Glutamatergic neuron (in vitro differentiated cells): Measurements from ENCODE around the gene SNX32. TPM values are rescaled to one million over a fixed set of nuclear protein-coding genes. Genes with fewer than 3 reads are reported as not detected.

ENCODE experiments used
- DNase-seq: peaks from one replicate; pipeline ENCODE4 v3.0.0; 2022
- H3K27ac Mint-ChIP-seq: one replicate; pipeline ENCODE4 v1.8.0; 2020; ENCODE audit warnings: mild to moderate bottlenecking, mixed read lengths, inconsistent platforms; ENCODE audit not compliant: unreplicated experiment
- H3K27me3 Mint-ChIP-seq: one replicate; pipeline ENCODE4 v1.8.0; 2020; ENCODE audit warnings: mild to moderate bottlenecking, moderate library complexity, mixed read lengths, inconsistent platforms; ENCODE audit not compliant: unreplicated experiment
- H3K36me3 Mint-ChIP-seq: one replicate; pipeline ENCODE4 v1.8.0; 2020; ENCODE audit warnings: mild to moderate bottlenecking, mixed read lengths, inconsistent platforms; ENCODE audit not compliant: unreplicated experiment
- H3K4me1 Mint-ChIP-seq: one replicate; pipeline ENCODE4 v1.8.0; 2020; ENCODE audit warnings: mild to moderate bottlenecking, low read depth, mixed read lengths, inconsistent platforms; ENCODE audit not compliant: unreplicated experiment
- H3K4me3 Mint-ChIP-seq: one replicate; pipeline ENCODE4 v1.8.0; 2020; ENCODE audit warnings: mild to moderate bottlenecking, mixed read lengths, inconsistent platforms; ENCODE audit not compliant: unreplicated experiment
- H3K9me3 Mint-ChIP-seq: one replicate; pipeline ENCODE4 v1.8.0; 2020; ENCODE audit warnings: mild to moderate bottlenecking, moderate library complexity, mixed read lengths, inconsistent platforms; ENCODE audit not compliant: unreplicated experiment
- CTCF ChIP-seq: fragments of 200-600 bp; sonication (generic); IDR thresholded peaks from one replicate; pipeline ENCODE4 v1.5.0; 2021; ENCODE audit not compliant: partially characterized antibody, unreplicated experiment
- total RNA-seq: library from RNA; stranded (reverse); fragmentation: NEBNext Ultra II Directional; extraction: Animal tissue kit (Norgen Biotek cat#: 25700); gene quantifications from one replicate; pipeline ENCODE4 v1.2.1, GENCODE V29; 2021; ENCODE audit not compliant: unreplicated experiment

Gene SNX32
- total RNA-seq, 1 donor from 2014 or later, result 14.7 TPM

DNA sequence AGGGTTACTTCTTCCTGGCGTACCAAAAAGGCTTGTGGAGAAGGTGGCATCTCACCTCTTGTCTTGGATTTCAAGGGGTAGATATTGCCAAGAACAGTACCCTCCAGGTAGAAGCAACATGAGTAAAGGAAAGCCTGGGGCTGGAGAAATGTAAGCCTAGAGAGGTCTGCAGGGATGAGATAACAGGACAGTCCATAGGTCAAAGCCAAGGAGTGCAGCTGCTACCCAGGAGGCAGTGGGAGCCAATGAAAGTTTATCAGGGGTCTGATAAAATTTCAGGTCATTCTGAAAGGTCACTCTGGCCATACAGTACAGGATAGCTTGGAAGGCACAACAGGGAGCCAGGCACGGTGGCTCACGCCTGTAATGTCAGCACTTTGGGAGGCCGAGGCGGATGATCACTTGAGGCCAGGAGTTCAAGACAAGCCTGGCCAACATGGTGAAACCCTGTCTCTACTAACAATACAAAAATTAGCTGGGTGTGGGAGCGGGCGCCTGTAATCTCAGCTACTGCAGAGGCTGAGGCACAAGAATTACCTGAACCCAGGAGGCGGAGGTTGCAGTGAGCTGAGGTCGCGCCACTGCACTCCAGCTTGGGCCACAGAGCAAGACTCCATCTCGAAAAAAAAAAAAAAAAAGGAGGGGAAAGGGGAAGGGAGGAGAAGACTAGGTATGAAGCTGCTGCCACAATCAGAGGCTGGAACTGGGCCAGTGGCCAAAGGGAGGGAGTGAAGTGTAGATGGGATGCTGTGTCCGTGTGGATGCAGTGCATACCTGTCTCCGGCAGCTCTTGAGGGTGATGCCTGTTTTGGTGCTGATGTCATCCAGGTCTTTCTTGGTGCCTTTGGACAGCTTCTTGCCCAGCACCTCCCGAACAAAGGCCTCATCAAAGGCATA is 53.3 kb downstream of the SNX32 start:
- TF ChIP-seq CTCF, result no peak
- DNase-seq, result no peak
- H3K27me3 Mint-ChIP-seq, result peaks cover 18% of the 10 kb centered on the region
- H3K27ac Mint-ChIP-seq, result peak overlapping the region; percentile 98
- peaks cover 26% of the 10 kb centered on the region for H3K9me3 Mint-ChIP-seq
- no peaks in the 10 kb centered on the region for H3K36me3 Mint-ChIP-seq
- peaks cover 27% of the 10 kb centered on the region for H3K4me1 Mint-ChIP-seq
- H3K4me3 Mint-ChIP-seq, result peak overlapping the region; percentile 97

DNA sequence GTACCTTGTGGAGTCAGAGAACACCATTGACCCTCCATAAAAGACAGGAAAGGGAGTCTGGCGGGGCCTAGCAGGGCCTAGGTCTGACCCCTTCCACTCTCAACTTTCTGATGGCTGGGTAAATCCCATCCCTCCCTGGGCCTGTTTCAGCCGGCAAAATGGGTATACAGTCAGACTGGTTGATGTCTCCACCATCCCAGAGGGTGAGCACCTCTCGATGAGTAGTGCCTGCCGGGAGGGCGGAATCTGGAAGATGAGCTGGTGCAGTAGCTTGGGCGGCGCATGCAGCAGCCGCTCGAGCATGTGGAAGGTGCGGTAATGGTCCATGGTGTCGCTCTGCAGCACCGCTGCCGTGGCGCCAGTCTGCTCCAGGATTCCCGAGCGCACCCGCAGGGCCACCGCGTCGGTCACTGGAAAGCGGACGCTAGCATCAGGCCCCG is 54.0 kb downstream of the SNX32 start:
- H3K4me3 Mint-ChIP-seq, result peak overlapping the region; percentile 97
- H3K27me3 Mint-ChIP-seq, result peaks cover 18% of the 10 kb centered on the region
- peaks cover 27% of the 10 kb centered on the region for H3K9me3 Mint-ChIP-seq
- TF ChIP-seq CTCF, result no peak
- H3K27ac Mint-ChIP-seq, result peak overlapping the region; percentile 98
- DNase-seq, result no peak
- H3K4me1 Mint-ChIP-seq, result peaks cover 33% of the 10 kb centered on the region
- no peaks in the 10 kb centered on the region for H3K36me3 Mint-ChIP-seq

DNA sequence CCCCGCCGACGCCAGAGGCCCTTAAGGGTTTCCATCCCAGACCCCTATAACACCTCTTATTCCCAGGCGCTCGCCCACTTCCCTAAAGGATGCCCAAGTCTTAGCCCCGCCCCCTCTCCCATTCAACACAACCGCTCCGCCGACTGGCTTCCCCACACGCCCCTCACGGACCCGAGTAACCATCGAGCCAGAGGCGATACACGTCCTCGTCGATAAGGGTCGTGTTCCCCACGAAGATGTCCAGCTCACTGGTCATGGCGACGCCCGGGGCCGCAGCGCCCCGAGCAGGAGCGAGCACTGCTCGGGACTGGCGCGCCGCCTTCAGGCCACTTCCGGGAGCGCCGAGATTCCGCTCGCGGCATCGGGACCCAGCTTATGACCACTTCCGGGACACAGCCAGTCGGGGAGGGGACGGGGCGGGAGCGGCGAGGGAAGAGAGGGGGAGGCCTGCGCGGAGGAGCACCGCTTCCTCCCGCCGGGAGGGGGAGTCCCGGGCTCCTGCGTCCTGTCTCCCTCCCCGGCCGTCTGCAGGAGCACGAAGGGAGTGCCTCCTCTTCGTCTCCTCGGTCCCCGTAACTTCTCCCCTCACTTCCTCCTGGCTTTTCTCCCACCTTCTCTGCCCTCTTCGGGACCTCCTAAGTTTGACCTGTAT is 54.5 kb downstream of the SNX32 start, which contains the start of gene FIBP:
TSS of gene FIBP (minus strand) at position 309 of the 652 bp plus-strand sequence. CDS start at position 256, 53 bp downstream.
- peak; percentile 92 for TF ChIP-seq CTCF
- H3K9me3 Mint-ChIP-seq, result peaks cover 27% of the 10 kb centered on the region
- no peaks in the 10 kb centered on the region for H3K36me3 Mint-ChIP-seq
- H3K4me1 Mint-ChIP-seq, result peaks cover 34% of the 10 kb centered on the region
- peak within 1 kb of the TSS; percentile 97 for H3K4me3 Mint-ChIP-seq
- H3K27me3 Mint-ChIP-seq, result peaks cover 18% of the 10 kb centered on the region
- peak; percentile 99 for DNase-seq
- peak within 1 kb of the TSS; percentile 98 for H3K27ac Mint-ChIP-seq

GRCh38 chr11:65890324-65891218 is 56.8 kb downstream of the SNX32 start, which contains the start of gene CCDC85B:
Gene CCDC85B, plus strand, starts transcription at chr11:65890673. Its CDS starts 111 bp downstream, at chr11:65890784.
- Mint-ChIP-seq H3K36me3 (no peaks in the 10 kb centered on the region), H3K4me1 (peaks cover 29% of the 10 kb centered on the region), H3K9me3 (peaks cover 25% of the 10 kb centered on the region), H3K27ac (peak within 1 kb of the TSS; percentile 84), H3K4me3 (peak within 1 kb of the TSS; percentile 97), H3K27me3 (peaks cover 18% of the 10 kb centered on the region)
- peak; percentile 97 for DNase-seq
- peak; percentile 24 for TF ChIP-seq CTCF
